Keratinocyte (primary cell): ENCODE results near the gene GRB10. TPM values are rescaled to one million over a fixed set of nuclear protein-coding genes. Genes with fewer than 3 reads are reported as not detected.

Source experiments
- DNase-seq: peaks from one replicate; pipeline ENCODE4 v3.0.0-alpha.2; 2011; ENCODE audit warnings: low read depth, missing footprints, low spot score
- FAIRE-seq: peaks from 2 replicates; lab custom pipeline; 2011; peaks lifted over from hg19 to GRCh38; lab: Jason Lieb, UNC
- H2AFZ ChIP-seq: 2 replicates; pipeline ENCODE4 v1.6.0; 2012; ENCODE audit warnings: low read length, control low read depth, inconsistent platforms; ENCODE audit not compliant: control insufficient read depth
- H3K27ac ChIP-seq: 2 replicates; pipeline ENCODE4 v1.5.1; 2011; ENCODE audit warnings: low read length; ENCODE audit not compliant: control insufficient read depth, insufficient read depth
- H3K27me3 ChIP-seq: 3 replicates; pipeline ENCODE4 v1.6.0; 2011; ENCODE audit warnings: low read length; ENCODE audit not compliant: control insufficient read depth, insufficient read depth; ENCODE audit errors: extremely low read depth
- H3K36me3 ChIP-seq, 2 experiments: 2 replicates in 1 of 2; 3 replicates in 1 of 2; pipeline ENCODE4 v1.5.1; 2011; ENCODE audit warnings: low read length in 2 of 2, mild to moderate bottlenecking in 1 of 2; ENCODE audit not compliant: control insufficient read depth in 2 of 2, insufficient read depth in 2 of 2; ENCODE audit errors: extremely low read depth in 1 of 2
- H3K4me1 ChIP-seq: 3 replicates; pipeline ENCODE4 v1.5.1; 2011; ENCODE audit warnings: low read length; ENCODE audit not compliant: control insufficient read depth, insufficient read depth; ENCODE audit errors: extremely low read depth
- H3K4me2 ChIP-seq: 3 replicates; pipeline ENCODE4 v1.6.0; 2011; ENCODE audit warnings: low read depth, low read length; ENCODE audit not compliant: control insufficient read depth, insufficient read depth; ENCODE audit errors: extremely low read depth
- H3K4me3 ChIP-seq, 3 experiments: fragments of 200-600 bp in 1 of 3; sonication (generic) in 1 of 3; 2 replicates in 2 of 3; 3 replicates in 1 of 3; pipeline ENCODE4 v1.5.1; 2011 to 2016; ENCODE audit warnings: low read length in 3 of 3, mild to moderate bottlenecking in 3 of 3, control low read depth in 2 of 3, inconsistent platforms in 1 of 3, low read depth in 1 of 3, mixed read lengths in 1 of 3, mixed run types in 1 of 3, moderate library complexity in 1 of 3; ENCODE audit not compliant: control insufficient read depth in 2 of 3, insufficient read depth in 2 of 3; ENCODE audit errors: extremely low read depth in 1 of 3
- H3K79me2 ChIP-seq: 2 replicates; pipeline ENCODE4 v1.6.0; 2012; ENCODE audit warnings: low read length; ENCODE audit not compliant: control insufficient read depth, insufficient read depth
- H3K9ac ChIP-seq: 3 replicates; pipeline ENCODE4 v1.6.0; 2011; ENCODE audit warnings: low read length; ENCODE audit not compliant: control insufficient read depth, insufficient read depth; ENCODE audit errors: extremely low read depth
- H3K9me1 ChIP-seq: 3 replicates; pipeline ENCODE4 v1.6.0; 2011; ENCODE audit warnings: low read length; ENCODE audit not compliant: control insufficient read depth, insufficient read depth; ENCODE audit errors: extremely low read depth
- H3K9me3 ChIP-seq: 2 replicates; pipeline ENCODE4 v1.5.1; 2012; ENCODE audit warnings: low read depth, low read length; ENCODE audit not compliant: control insufficient read depth
- H4K20me1 ChIP-seq: 3 replicates; pipeline ENCODE4 v1.6.0; 2011; ENCODE audit warnings: low read length; ENCODE audit not compliant: control insufficient read depth, insufficient read depth; ENCODE audit errors: extremely low read depth
- EZH2 ChIP-seq: IDR thresholded peaks from one replicate; pipeline ENCODE4 v1.6.1; 2012; ENCODE audit warnings: inconsistent platforms, mild to moderate bottlenecking, low read length, moderate library complexity
- dilution Hi-C: fragments of 300-500 bp; cut with MboI; formaldehyde crosslinking; loops from one replicate; pipeline ENCODE4 v1.7.0; 2020; ENCODE audit warnings: low sequenced_read_pairs; ENCODE audit not compliant: extremely low pct_ligation_motif_present
- polyA plus RNA-seq, 5 experiments: library from polyadenylated mRNA; depleted of rRNA in 3 of 5; stranded (reverse) in 3 of 5; stranded (forward) in 1 of 5; unstranded in 1 of 5; fragments of >200 nt; gene quantifications; 1 replicate in 1 of 5; 2 replicates in 3 of 5; 3 replicates in 1 of 5; pipeline versions ENCODE4 v1.2.1 to v1.2.3, GENCODE V29; 2011 to 2012; ENCODE audit warnings: missing spikeins in 2 of 5, low read depth in 1 of 5, low replicate concordance in 1 of 5
- TF ChIP-seq, protein P1 (sequence below), 3 experiments: IDR thresholded peaks in 1 of 3; conservative IDR thresholded peaks in 1 of 3; optimal IDR thresholded peaks in 1 of 3; 2 replicates in 2 of 3; 3 replicates in 1 of 3; pipeline versions ENCODE3 to v1.5.1; 2011; ENCODE audit warnings: low read length in 3 of 3, mild to moderate bottlenecking in 3 of 3, moderate library complexity in 2 of 3, control low read depth in 1 of 3, inconsistent platforms in 1 of 3; ENCODE audit not compliant: insufficient read depth in 2 of 3; ENCODE audit errors: extremely low read depth in 1 of 3

GRB10 gene
- polyA plus RNA-seq, 1 donor (not counting 4 experiments of a cell fraction or from before 2014, with no cell fraction given), result 4.4 TPM

DNA sequence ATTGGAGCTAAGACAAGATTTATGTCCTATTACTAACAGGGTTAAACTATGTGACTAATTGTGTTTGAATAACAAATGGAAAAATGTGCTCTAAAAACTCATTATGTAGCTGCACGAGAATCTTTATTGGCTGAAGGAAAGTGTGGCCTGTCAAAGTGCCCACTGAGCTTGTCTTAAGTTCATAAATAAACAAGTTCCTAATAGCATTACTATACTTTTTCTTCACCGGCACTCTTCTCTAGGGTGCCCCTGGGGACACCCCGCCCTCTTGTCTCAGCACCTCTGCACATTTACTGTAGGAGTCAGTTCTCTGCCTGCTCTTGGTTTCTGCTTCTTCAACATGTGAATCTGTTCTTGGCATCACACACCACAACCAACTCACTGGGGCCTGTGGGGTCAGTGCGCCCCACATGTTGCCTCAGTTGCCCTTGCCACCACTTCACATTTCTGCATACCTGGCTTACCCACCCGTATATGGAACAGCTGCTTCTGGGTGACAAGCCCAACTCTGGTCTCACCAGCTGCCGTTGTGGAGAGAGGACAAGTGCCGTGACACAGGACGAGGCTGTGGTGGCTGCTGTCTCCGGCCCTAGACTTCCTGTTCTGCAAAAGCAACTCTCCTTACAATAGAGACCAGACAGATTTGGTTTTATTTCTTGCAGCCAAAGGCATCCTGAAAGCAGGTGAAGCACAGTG lies 121.2 kb downstream of the GRB10 start:
- Histone ChIP-seq H3K9ac (no peak overlapping the region), H3K36me3 (no peaks in the 10 kb centered on the region), H3K79me2 (no peaks in the 10 kb centered on the region), H3K9me3 (no peaks in the 10 kb centered on the region), H3K27me3 (peaks cover 35% of the 10 kb centered on the region), H3K9me1 (peaks cover 3% of the 10 kb centered on the region), H4K20me1 (peaks cover 20% of the 10 kb centered on the region), H3K4me2 (no peak overlapping the region), H3K4me3 (no peak overlapping the region), H3K27ac (no peak overlapping the region), H2AFZ (no peak overlapping the region), H3K4me1 (peaks cover 26% of the 10 kb centered on the region)
- DNase-seq (no peak), FAIRE-seq (no peak)
- TF ChIP-seq, protein P1, sequence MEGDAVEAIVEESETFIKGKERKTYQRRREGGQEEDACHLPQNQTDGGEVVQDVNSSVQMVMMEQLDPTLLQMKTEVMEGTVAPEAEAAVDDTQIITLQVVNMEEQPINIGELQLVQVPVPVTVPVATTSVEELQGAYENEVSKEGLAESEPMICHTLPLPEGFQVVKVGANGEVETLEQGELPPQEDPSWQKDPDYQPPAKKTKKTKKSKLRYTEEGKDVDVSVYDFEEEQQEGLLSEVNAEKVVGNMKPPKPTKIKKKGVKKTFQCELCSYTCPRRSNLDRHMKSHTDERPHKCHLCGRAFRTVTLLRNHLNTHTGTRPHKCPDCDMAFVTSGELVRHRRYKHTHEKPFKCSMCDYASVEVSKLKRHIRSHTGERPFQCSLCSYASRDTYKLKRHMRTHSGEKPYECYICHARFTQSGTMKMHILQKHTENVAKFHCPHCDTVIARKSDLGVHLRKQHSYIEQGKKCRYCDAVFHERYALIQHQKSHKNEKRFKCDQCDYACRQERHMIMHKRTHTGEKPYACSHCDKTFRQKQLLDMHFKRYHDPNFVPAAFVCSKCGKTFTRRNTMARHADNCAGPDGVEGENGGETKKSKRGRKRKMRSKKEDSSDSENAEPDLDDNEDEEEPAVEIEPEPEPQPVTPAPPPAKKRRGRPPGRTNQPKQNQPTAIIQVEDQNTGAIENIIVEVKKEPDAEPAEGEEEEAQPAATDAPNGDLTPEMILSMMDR (optimal IDR thresholded peaks at IDR 0.05 in 1 of 3, IDR thresholded peaks at IDR 0.05 in 1 of 3, conservative IDR thresholded peaks at IDR 0.05 in 1 of 3; ENCODE audit: extremely low read depth in 1 of 3, insufficient read depth in 2 of 3, low read length in 3 of 3), result no peak
- TF ChIP-seq EZH2, result no peak
- dilution Hi-C loops, result no loop called here

DNA sequence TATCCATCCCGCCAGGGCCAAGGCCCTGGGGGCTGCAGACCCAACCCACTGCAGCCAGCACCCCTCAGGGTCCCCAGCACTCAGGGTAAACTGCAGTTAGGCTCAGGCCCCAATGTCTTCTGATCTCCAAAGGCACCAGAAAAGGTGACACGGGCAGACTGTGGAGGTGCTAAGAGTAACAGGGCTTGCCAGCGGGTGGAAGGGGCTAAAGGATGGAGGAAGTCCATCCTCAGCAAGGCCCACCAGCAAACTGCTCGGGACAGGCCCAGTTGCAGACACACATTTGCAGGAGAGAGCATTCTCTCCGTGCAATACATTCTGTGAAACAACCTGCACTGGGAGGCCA lies 121.9 kb downstream of the GRB10 start:
- dilution Hi-C loops, result no loop called here
- Histone ChIP-seq H3K9me1 (peaks cover 3% of the 10 kb centered on the region), H3K9me3 (no peaks in the 10 kb centered on the region), H3K27me3 (peaks cover 28% of the 10 kb centered on the region), H3K4me1 (peaks cover 26% of the 10 kb centered on the region), H3K9ac (no peak overlapping the region), H3K36me3 (no peaks in the 10 kb centered on the region), H3K27ac (no peak overlapping the region), H2AFZ (no peak overlapping the region), H4K20me1 (peaks cover 17% of the 10 kb centered on the region), H3K79me2 (no peaks in the 10 kb centered on the region), H3K4me3 (no peak overlapping the region), H3K4me2 (no peak overlapping the region)
- TF ChIP-seq EZH2, result no peak
- TF ChIP-seq, protein P1 (optimal IDR thresholded peaks at IDR 0.05 in 1 of 3, IDR thresholded peaks at IDR 0.05 in 1 of 3, conservative IDR thresholded peaks at IDR 0.05 in 1 of 3; ENCODE audit: extremely low read depth in 1 of 3, insufficient read depth in 2 of 3, low read length in 3 of 3), result no peak
- FAIRE-seq (no peak), DNase-seq (no peak)
